Activated T-helper 2 cell treated with anti-CD3 and anti-CD28 coated beads, Interferon-gamma antibody, Interleukin-2, Interleukin-4, amounts not matched to agents 10 μg/mL and 5 μg/mL and 100 μg/mL, durations not matched to agents 14 hours and 24 hours and 36 hours (primary cell): ENCODE data around the gene PPP1R9A. TPM values are rescaled to one million over a fixed set of nuclear protein-coding genes. Genes with fewer than 3 reads are reported as not detected.

ENCODE experiments used
- DNase-seq: peaks from one replicate; pipeline ENCODE4 v3.0.0; 2021; ENCODE audit warnings: low spot score
- H3K27ac Mint-ChIP-seq: one replicate; pipeline ENCODE4 v1.8.0; 2021; ENCODE audit warnings: mixed read lengths
- H3K27me3 Mint-ChIP-seq: one replicate; pipeline ENCODE4 v1.8.0; 2021; ENCODE audit warnings: low read depth, mixed read lengths
- H3K36me3 Mint-ChIP-seq: one replicate; pipeline ENCODE4 v1.8.0; 2021; ENCODE audit warnings: low read depth, mixed read lengths
- H3K4me1 Mint-ChIP-seq: one replicate; pipeline ENCODE4 v1.8.0; 2021; ENCODE audit warnings: low read depth, mixed read lengths
- H3K4me3 Mint-ChIP-seq: one replicate; pipeline ENCODE4 v1.8.0; 2021; ENCODE audit warnings: low read depth, mild to moderate bottlenecking, moderate library complexity, mixed read lengths
- H3K9me3 Mint-ChIP-seq: one replicate; pipeline ENCODE4 v1.8.0; 2021; ENCODE audit warnings: mixed read lengths
- intact Hi-C: fragments of 100-400 bp; cut with micrococcal nuclease; formaldehyde crosslinking; loops from one replicate; pipeline ENCODE4 v1.15.1; 2023
- total RNA-seq: library from RNA; stranded (reverse); gene quantifications from 2 replicates; pipeline ENCODE4 v1.2.3, GENCODE V29; 2022

PPP1R9A gene
- total RNA-seq, 1 donor from 2014 or later = not detected

DNA sequence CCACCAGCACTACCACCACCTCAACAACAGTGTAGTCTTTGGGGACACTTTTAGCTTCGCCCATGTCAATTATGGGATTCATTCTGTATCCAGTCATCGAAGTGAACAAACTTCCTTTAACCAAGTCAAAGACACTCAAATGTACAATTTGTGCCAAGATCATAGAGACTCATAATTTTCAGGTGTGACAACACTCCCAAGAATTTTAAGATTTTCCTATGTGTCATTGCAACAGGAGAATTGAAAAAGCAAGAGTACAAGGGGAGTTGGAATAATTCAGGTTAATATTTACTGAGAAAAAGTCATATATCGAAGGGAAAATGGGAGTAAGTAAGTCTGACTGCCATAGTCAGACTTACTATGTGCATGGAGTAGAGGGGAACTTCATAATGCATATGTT, 390.7 kb downstream of the PPP1R9A start:
- H3K36me3 Mint-ChIP-seq = no peaks in the 10 kb centered on the region
- no peak overlapping the region for H3K27ac Mint-ChIP-seq
- no peaks in the 10 kb centered on the region for H3K9me3 Mint-ChIP-seq
- DNase-seq = no peak
- intact Hi-C loops = no loop called here
- no peaks in the 10 kb centered on the region for H3K4me1 Mint-ChIP-seq
- peaks cover 1% of the 10 kb centered on the region for H3K27me3 Mint-ChIP-seq
- no peak overlapping the region for H3K4me3 Mint-ChIP-seq

DNA sequence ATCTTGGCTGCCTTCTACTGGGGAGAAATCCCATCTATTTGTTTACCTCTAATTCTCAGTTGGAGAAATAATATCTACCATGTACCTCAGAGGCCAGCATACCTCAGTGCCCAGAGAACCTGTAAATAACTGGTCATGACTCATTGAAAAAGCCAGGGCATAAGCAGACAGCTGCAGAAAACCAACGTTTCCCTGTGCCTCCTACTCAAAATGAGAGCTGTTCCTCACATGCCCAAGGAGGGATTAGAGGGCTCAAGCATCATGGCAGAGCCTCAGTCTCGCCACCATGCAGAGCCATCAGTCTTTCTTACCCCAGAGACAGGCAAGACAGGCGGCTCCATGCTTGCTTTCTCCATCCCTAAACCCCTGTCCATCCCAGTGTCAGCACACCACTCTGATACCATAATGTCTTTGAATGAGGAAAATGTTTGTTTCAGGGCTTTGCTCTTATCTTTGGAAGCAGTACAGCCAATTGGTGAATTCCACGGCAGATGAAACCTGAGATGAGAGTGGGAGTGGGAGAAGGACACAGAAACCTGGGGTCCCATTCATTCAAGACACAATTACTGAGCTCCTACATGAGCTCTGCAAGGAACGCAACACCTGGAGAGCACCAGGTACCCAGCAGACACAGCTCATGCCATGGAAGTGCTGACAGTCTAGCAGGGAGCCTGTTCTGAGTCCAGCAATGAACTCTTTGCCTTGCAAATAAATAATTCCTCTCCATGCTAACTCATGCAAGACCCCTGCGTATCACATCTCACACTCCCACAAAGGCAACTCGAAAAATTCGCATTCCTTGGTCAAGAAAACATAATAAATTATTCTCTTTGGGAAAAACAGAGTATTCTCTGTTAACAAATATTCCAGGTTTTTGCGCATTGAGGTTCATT, 395.9 kb downstream of the PPP1R9A start:
- Mint-ChIP-seq H3K4me1 (no peaks in the 10 kb centered on the region), H3K27me3 (peaks cover 5% of the 10 kb centered on the region), H3K27ac (no peak overlapping the region), H3K36me3 (no peaks in the 10 kb centered on the region), H3K9me3 (no peaks in the 10 kb centered on the region), H3K4me3 (no peak overlapping the region)
- intact Hi-C loops = no loop called here
- DNase-seq = no peak

DNA sequence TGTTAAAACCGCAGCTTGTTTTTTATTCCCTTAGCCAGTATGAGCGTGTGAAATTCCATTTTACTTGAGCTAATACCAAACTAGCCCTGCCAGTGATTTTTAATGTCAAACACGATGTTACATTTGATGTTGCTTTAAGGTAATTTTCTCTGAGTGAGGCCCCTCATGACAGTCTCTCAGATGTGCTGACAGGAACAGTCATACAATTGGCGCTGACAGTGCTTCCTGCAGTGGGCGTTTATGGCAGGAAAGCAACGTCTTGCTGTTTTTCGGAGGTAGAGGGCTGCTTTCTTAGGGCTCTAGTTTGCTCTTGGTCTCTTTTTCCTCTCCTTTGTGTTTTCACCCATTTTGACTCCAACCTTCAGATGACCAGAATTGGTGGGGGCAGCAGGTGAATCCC, 397.6 kb downstream of the PPP1R9A start:
- intact Hi-C loops = no loop called here
- H3K36me3 Mint-ChIP-seq = no peaks in the 10 kb centered on the region

DNA sequence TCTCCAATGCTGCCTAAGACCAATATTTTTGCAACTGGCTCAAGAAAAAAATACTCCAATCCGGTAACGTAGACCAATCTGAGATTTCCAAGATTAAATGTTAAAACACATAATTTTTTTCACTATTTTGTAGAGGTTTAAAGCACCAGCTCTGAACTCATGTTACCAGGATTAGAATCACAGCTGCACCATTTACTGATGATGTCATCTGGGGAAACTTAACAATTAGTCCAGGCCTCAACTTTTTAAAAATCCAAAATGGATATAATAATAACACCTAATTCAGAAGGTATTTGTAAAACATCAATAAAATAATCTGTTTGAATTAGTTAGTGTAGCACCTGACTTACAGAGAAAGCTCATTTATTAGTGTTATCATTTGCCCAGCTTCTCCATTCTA, 402.6 kb downstream of the PPP1R9A start:
- Mint-ChIP-seq H3K9me3 (no peaks in the 10 kb centered on the region), H3K27ac (no peak overlapping the region), H3K27me3 (peaks cover 14% of the 10 kb centered on the region), H3K4me3 (no peak overlapping the region), H3K36me3 (no peaks in the 10 kb centered on the region), H3K4me1 (no peaks in the 10 kb centered on the region)
- intact Hi-C loops = no loop called here
- no peak for DNase-seq

More for the DNA sequence above, 397.6 kb downstream of the PPP1R9A start:
- DNase-seq = no peak
- Mint-ChIP-seq H3K4me3 (no peak overlapping the region), H3K4me1 (no peaks in the 10 kb centered on the region), H3K9me3 (no peaks in the 10 kb centered on the region), H3K27me3 (peaks cover 5% of the 10 kb centered on the region), H3K27ac (no peak overlapping the region)

DNA sequence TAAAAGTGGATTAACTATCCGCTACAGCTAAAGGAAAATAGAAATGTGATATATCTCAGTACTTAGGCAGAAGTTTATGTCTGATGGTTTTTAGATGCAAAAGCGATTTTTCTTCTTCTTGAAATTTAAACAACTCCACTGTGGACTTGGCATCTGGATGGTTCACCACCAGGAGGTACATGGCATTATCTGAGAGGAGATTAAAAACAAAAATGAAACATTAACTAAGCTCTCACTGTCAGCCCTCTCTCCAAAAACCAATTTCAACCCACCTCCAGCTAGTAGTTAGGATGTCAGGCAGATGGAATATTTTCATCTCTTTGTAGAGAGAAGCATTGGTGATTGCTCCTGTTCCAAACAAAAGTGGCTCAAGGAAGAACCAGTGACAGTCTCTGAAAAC, 404.0 kb downstream of the PPP1R9A start:
- no peak overlapping the region for H3K4me3 Mint-ChIP-seq
- no peaks in the 10 kb centered on the region for H3K36me3 Mint-ChIP-seq
- no peaks in the 10 kb centered on the region for H3K4me1 Mint-ChIP-seq
- no peak for DNase-seq
- intact Hi-C loops = no loop called here
- H3K27ac Mint-ChIP-seq = no peak overlapping the region
- H3K27me3 Mint-ChIP-seq = peaks cover 10% of the 10 kb centered on the region
- H3K9me3 Mint-ChIP-seq = no peaks in the 10 kb centered on the region

DNA sequence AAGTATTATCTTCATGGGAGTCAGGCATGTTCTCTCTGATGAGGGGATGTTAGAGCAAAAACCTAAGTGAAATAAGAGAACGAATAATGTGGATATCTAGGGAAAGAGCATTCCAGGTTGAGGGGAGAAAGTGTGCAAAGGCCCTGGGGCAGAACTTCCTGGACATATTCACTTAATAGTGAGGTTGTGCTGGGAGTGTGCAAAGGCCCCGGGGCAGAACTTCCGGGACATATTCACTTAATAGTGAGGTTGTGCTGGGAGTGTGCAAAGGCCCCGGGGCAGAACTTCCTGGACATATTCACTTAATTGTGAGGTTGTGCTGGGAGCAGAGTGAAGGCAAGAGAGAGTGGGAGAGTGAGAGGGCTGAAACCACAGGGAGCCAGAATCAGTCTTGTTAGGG, 405.2 kb downstream of the PPP1R9A start:
- Mint-ChIP-seq H3K36me3 (no peaks in the 10 kb centered on the region), H3K9me3 (no peaks in the 10 kb centered on the region), H3K4me3 (no peak overlapping the region), H3K27ac (no peak overlapping the region), H3K27me3 (peaks cover 10% of the 10 kb centered on the region), H3K4me1 (no peaks in the 10 kb centered on the region)
- intact Hi-C loops = no loop called here
- no peak for DNase-seq

DNA sequence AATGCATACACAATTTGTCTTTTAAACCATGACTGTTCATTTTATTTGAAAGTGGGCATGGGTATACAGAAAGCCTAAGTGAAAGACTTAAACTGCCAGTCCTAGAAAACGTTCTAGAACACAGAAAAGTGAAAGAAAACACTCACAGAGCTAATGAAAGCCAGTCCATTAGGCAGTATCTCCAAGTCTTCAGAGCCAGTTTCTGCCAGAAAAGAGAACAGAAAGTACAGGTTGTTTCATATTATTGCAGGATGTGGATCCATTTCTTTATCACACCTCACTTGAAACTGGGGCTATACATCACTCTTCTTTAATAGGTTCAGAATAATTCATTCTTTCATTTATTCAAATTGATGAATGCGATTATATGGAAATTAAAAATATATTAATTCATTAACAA, 409.2 kb downstream of the PPP1R9A start:
- Mint-ChIP-seq H3K9me3 (no peaks in the 10 kb centered on the region), H3K4me3 (no peak overlapping the region), H3K36me3 (no peaks in the 10 kb centered on the region), H3K27ac (no peak overlapping the region), H3K27me3 (peaks cover 10% of the 10 kb centered on the region), H3K4me1 (no peaks in the 10 kb centered on the region)
- no peak for DNase-seq
- intact Hi-C loops = no loop called here

DNA sequence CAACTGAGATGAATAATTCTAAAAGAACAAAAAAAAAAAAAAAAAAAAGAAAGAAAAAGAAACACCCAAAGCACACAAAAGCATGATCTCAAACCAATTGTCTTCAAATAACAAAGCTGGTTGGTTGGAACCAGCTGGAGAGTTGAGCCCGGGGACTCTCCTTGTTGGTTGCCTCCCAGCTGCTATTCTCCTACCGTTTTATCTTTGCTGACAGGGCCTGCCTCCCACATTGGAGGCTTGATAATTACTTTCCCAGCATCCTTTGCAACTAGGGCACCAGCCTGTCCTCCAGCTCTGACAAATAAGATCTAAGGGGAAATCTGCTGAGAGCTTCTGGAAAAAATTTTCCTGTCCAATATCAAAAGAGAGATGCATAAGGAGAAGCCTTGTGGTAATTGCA, 410.2 kb downstream of the PPP1R9A start:
- H3K4me3 Mint-ChIP-seq = no peak overlapping the region
- no peak overlapping the region for H3K27ac Mint-ChIP-seq
- no peaks in the 10 kb centered on the region for H3K9me3 Mint-ChIP-seq
- intact Hi-C loops = no loop called here
- peaks cover 10% of the 10 kb centered on the region for H3K27me3 Mint-ChIP-seq
- H3K4me1 Mint-ChIP-seq = no peaks in the 10 kb centered on the region
- H3K36me3 Mint-ChIP-seq = no peaks in the 10 kb centered on the region
- DNase-seq = no peak

DNA sequence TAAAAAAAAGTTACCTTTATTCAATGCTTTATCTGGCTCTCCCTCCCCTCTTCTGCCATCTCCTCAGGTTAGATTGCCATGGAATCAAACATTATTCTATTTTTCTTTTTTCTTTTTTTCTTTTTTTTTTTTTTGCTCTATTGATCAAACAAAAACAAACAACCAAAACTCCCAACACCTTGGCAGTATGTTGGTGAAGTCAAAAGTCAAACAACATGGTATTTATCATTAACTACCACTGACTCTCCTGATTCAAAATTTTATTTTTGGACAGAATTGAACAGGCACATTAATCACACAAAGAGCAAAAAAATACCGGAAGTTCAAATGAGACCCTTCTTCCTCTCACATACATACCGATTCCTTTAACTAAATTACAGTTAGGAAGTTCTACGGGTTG, 410.6 kb downstream of the PPP1R9A start:
- no peak for DNase-seq
- no peak overlapping the region for H3K4me3 Mint-ChIP-seq
- peaks cover 12% of the 10 kb centered on the region for H3K27me3 Mint-ChIP-seq
- H3K27ac Mint-ChIP-seq = no peak overlapping the region
- no peaks in the 10 kb centered on the region for H3K36me3 Mint-ChIP-seq
- intact Hi-C loops = no loop called here
- H3K9me3 Mint-ChIP-seq = no peaks in the 10 kb centered on the region
- H3K4me1 Mint-ChIP-seq = no peaks in the 10 kb centered on the region

DNA sequence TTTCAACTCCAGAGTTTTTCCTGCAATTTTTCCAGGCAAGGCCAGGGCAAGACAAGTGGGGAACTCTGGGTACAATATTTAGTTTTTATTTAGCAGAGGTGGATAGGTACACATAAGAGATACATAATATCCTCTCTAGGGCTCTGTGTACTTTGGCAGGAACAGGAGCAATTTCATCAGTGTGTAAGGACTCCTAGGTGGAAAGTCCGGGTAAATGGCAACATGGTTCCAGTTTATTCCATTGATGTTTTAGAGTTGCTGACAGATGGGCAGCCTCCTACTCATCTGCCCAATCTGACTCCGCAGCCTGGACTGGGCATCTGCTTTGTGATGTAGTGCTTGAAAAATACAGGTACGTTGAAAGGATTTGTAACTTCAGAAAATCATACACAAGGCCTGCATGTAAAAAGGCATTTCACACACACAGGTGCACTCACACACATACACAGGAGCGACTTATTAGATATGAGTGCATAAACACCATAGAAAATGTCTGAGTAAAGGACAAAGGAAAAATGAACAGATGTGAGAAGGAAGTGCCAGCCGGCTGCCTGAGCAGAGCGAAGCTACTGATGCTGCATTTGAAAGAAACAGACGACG, 411.2 kb downstream of the PPP1R9A start:
- intact Hi-C loops = no loop called here
- H3K36me3 Mint-ChIP-seq = no peaks in the 10 kb centered on the region
- no peak overlapping the region for H3K27ac Mint-ChIP-seq
- H3K27me3 Mint-ChIP-seq = peaks cover 11% of the 10 kb centered on the region
- no peak for DNase-seq
- H3K9me3 Mint-ChIP-seq = no peaks in the 10 kb centered on the region
- no peaks in the 10 kb centered on the region for H3K4me1 Mint-ChIP-seq
- H3K4me3 Mint-ChIP-seq = no peak overlapping the region

DNA sequence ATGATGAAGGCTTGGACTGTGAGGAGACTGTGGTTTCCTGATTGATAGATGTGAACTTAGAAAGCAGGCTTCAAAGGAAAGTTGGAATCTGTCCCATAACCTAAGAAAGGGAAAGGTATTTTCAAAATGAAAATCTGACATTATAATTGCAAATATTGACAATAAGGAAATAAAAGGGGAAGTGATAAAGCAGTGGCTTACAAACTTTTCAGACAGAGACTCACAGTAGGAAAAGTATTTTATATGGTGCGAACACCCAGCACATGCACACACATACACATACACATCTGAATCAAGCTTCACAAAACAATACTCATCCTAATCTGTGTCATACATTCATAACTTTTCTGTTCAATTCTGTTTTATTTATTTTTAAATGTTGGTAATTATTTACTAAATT, 412.2 kb downstream of the PPP1R9A start:
- peaks cover 6% of the 10 kb centered on the region for H3K27me3 Mint-ChIP-seq
- H3K9me3 Mint-ChIP-seq = no peaks in the 10 kb centered on the region
- intact Hi-C loops = no loop called here
- H3K27ac Mint-ChIP-seq = no peak overlapping the region
- DNase-seq = no peak
- no peaks in the 10 kb centered on the region for H3K36me3 Mint-ChIP-seq
- H3K4me1 Mint-ChIP-seq = no peaks in the 10 kb centered on the region
- H3K4me3 Mint-ChIP-seq = no peak overlapping the region

DNA sequence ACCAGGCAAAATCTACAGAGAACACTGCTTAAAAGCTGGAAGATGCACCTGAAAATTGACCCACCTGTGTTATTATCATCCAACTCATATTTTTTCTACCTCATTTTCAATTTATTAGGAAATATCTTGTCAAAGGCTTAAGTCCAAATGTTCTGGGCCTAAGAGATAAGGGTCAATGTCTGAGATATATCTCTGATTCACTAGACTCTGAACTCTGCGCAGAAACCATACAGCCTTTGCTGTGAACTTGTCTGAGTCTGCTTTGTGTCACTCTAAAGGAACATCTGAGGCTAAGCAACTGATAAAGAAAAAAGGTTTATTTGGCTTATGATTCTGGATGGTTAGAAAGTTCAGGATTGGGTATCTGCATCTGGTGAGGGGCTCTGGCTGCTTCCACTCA, 413.3 kb downstream of the PPP1R9A start:
- Mint-ChIP-seq H3K9me3 (peaks cover 1% of the 10 kb centered on the region), H3K36me3 (no peaks in the 10 kb centered on the region), H3K27me3 (peaks cover 14% of the 10 kb centered on the region), H3K27ac (no peak overlapping the region), H3K4me3 (no peak overlapping the region), H3K4me1 (peaks cover 3% of the 10 kb centered on the region)
- intact Hi-C loops = no loop called here
- no peak for DNase-seq

DNA sequence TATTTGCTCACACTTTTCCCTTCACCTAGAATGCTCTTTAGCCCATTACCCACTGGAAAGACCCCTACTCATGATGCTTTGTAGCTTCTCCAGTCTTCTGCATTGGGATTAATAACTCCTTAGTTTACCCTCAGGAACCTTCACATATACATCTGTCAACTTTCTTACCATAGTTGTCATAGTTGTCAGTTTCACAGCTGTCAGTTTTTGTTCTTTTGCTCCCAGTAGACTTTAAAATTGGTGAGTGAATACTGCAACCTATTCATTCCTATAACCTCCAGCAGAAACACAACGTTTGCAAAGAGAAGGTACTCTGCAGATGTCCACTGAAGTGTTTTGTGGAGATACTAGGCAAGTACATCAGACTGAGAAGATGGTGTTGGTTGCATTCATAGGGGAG, 414.3 kb downstream of the PPP1R9A start:
- Mint-ChIP-seq H3K27ac (no peak overlapping the region), H3K4me3 (no peak overlapping the region), H3K27me3 (peaks cover 16% of the 10 kb centered on the region), H3K9me3 (peaks cover 9% of the 10 kb centered on the region), H3K36me3 (no peaks in the 10 kb centered on the region), H3K4me1 (peaks cover 3% of the 10 kb centered on the region)
- no peak for DNase-seq
- intact Hi-C loops = no loop called here
